DND-41 (cell line): Measurements from ENCODE around the gene CNST.

Experiments
- CTCF ChIP-seq: IDR thresholded peaks from 2 replicates; pipeline ENCODE4 v1.5.1; 2012; ENCODE audit warnings: borderline replicate concordance, low read length, moderate library complexity, mild to moderate bottlenecking; ENCODE audit not compliant: poor library complexity, severe bottlenecking; ENCODE audit errors: extremely low read depth
- EZH2 ChIP-seq: IDR thresholded peaks from 3 replicates; pipeline ENCODE4 v1.6.1; 2012; ENCODE audit warnings: borderline replicate concordance, low read depth, mild to moderate bottlenecking, moderate library complexity, low read length, inconsistent platforms; ENCODE audit not compliant: severe bottlenecking

- TF ChIP-seq CTCF (no peak), EZH2 (no peak)
These were observed 25.3 kb upstream of the CNST start for GRCh38 chr1:246540738-246541491.
